Stomach (tissue), 9 donors: Measurements from ENCODE around the gene MTMR11. TPM values are rescaled to one million over a fixed set of nuclear protein-coding genes. Genes with fewer than 3 reads are reported as not detected.
"Not testable (repeated sequence)": the region's sequence is repeated elsewhere in the genome, so short reads cannot be mapped to it uniquely, and the experiment has no call there.

ENCODE experiments used
- DNase-seq, 2 donors: peaks; one replicate each; pipeline versions ENCODE4 v3.0.0 to v3.0.0-alpha.2; 2013 to 2019
- H3K27ac ChIP-seq, 5 donors: fragments of 200-600 bp in 4 of 5; sonication (generic) in 4 of 5; one replicate each; pipeline ENCODE4 v1.5.1; 2013 to 2019; ENCODE audit warnings: mild to moderate bottlenecking in 1 of 5, moderate library complexity in 1 of 5
- H3K27me3 ChIP-seq, 3 donors: fragments of 200-600 bp; sonication (generic); one replicate each; pipeline ENCODE4 v1.5.1; 2017 to 2019; ENCODE audit warnings: mixed run types in 1 of 3
- H3K36me3 ChIP-seq, 4 donors: fragments of 200-600 bp; sonication (generic); 1 replicate in 3 of 4; 2 replicates in 1 of 4; pipeline ENCODE4 v1.5.1; 2016 to 2019
- H3K4me1 ChIP-seq, 4 donors: fragments of 200-600 bp; sonication (generic); one replicate each; pipeline ENCODE4 v1.5.1; 2016 to 2019
- H3K4me3 ChIP-seq, 4 donors: fragments of 200-600 bp; sonication (generic) in 3 of 4; one replicate each; pipeline ENCODE4 v1.5.1; 2016 to 2019; ENCODE audit warnings: mild to moderate bottlenecking in 1 of 4
- H3K9me3 ChIP-seq, 4 donors: fragments of 200-600 bp; sonication (generic); one replicate each; pipeline ENCODE4 v1.5.1; 2016 to 2019
- EP300 ChIP-seq: sonication (generic); formaldehyde crosslinking; IDR thresholded peaks from one replicate; pipeline ENCODE4 v1.6.1; 2017; ENCODE audit warnings: antibody characterized with exemption
- POLR2A ChIP-seq, 4 donors: fragments of 450-650 bp; IDR thresholded peaks; one replicate each; pipeline ENCODE4 v1.6.1; 2016; ENCODE audit warnings: antibody characterized with exemption in 4 of 4, control low read depth in 2 of 4, mild to moderate bottlenecking in 1 of 4, moderate library complexity in 1 of 4
- POLR2AphosphoS5 ChIP-seq, 3 donors: sonication (generic); formaldehyde crosslinking; IDR thresholded peaks; one replicate each; pipeline ENCODE4 v1.6.1; 2016; ENCODE audit warnings: antibody characterized with exemption in 3 of 3
- WGBS, 5 donors: extraction: QIAGEN DNeasy Blood & Tissue Kit in 3 of 5; methylation state at CpG; one replicate each; pipeline versions ENCODE4 v1.1.5 to v1.1.7; 2013 to 2018; 5-methylcytosine and 5-hydroxymethylcytosine counted together
- intact Hi-C: fragments of 100-400 bp; cut with DNase I; formaldehyde crosslinking; loops from one replicate; pipeline ENCODE4 v1.15.1; 2023; ENCODE audit warnings: low total_unique reads
- polyA plus RNA-seq, 3 donors: library from polyadenylated mRNA; stranded (reverse); fragments of 200-250 nt; gene quantifications; one replicate each; pipeline ENCODE4 v1.2.3, GENCODE V29; 2013
- total RNA-seq, 5 donors: library from RNA; depleted of rRNA; stranded (reverse); fragments of >200 nt; gene quantifications; one replicate each; pipeline versions ENCODE4 v1.1.0 to v1.2.3, GENCODE V29; 2014 to 2016
- TF ChIP-seq, protein P1 (sequence below), 7 experiments: fragments of 450-650 bp in 4 of 7; fragments of 200-600 bp in 3 of 7; sonication (generic) in 3 of 7; IDR thresholded peaks; one replicate each; pipeline ENCODE4 v1.5.1; 2016 to 2019; ENCODE audit warnings: antibody characterized with exemption in 7 of 7, control low read depth in 2 of 7, mild to moderate bottlenecking in 1 of 7
- donor health status: healthy with polysubstance abuse.
- donor health status: Bipolar disorder and iron deficiency.
- donor health status: healthy.

The MTMR11 gene
- total and polyA plus RNA-seq, 8 donors, result 3.5 to 169 (median 7.8) TPM

DNA sequence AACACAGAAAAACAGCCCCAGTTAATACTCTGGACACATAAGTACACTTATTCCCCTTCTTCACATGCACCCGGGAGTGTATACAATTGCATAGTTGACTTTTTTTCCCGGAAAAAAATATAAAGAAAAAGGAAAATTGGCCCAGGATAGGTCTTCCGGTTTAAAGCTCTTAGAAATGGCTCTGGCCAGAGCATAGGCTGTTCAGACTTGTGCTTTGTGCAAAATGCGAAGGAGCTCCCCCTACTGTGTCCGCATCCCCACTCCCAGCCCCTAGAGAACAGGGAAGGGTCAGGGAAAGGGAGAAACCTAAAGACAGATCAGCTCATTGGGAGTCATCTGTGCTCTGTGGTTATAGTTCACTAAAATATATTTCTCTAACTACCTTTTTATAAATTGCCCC is 5.5 kb upstream of the MTMR11 start:
- Histone ChIP-seq H3K27me3 (no peaks in the 10 kb centered on the region), H3K27ac (peak overlapping the region in 3 of 5 donors; percentile 36 to 88 (median 62)), H3K9me3 (no peaks in the 10 kb centered on the region), H3K4me3 (no peak overlapping the region), H3K36me3 (peaks cover 32 to 43% (median 39%) of the 10 kb centered on the region in 4 donors), H3K4me1 (peaks cover 19 to 54% (median 37%) of the 10 kb centered on the region in 4 donors)
- intact Hi-C loops, result no loop called here
- 34 to 55% (median 40%) methylated on average over 5 of the region's 5 CpGs for WGBS, 5 donors
- DNase-seq, result peak in 1 of 2 donors; percentile 79
- TF ChIP-seq, protein P1, sequence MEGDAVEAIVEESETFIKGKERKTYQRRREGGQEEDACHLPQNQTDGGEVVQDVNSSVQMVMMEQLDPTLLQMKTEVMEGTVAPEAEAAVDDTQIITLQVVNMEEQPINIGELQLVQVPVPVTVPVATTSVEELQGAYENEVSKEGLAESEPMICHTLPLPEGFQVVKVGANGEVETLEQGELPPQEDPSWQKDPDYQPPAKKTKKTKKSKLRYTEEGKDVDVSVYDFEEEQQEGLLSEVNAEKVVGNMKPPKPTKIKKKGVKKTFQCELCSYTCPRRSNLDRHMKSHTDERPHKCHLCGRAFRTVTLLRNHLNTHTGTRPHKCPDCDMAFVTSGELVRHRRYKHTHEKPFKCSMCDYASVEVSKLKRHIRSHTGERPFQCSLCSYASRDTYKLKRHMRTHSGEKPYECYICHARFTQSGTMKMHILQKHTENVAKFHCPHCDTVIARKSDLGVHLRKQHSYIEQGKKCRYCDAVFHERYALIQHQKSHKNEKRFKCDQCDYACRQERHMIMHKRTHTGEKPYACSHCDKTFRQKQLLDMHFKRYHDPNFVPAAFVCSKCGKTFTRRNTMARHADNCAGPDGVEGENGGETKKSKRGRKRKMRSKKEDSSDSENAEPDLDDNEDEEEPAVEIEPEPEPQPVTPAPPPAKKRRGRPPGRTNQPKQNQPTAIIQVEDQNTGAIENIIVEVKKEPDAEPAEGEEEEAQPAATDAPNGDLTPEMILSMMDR (IDR thresholded peaks at IDR 0.05), result no peak
- TF ChIP-seq POLR2AphosphoS5 (IDR thresholded peaks at IDR 0.05), result peak in 1 of 3 donors; percentile 10

DNA sequence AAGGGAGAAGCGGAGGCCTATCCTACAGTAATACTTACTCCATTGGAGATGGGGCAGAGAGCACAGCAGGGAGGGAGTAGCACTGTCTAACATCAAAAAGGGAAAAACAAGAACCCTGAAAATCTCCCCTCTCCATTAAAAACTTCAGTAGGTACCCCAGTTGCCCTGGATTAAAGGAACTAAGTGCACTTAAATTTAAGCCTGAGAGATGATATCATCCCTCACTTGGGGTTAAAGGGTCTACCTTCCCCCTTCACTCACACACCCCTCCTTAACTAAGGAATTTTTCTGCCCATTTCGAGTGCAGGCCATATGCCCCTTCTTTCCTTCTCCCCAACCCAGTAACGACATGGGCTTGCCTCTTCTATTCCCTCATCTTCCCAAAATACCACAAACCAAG is 3.7 kb upstream of the MTMR11 start:
- 88 to 98% (median 94%) methylated on average over 3 of the region's 3 CpGs for WGBS, 5 donors
- DNase-seq, result no peak
- Histone ChIP-seq H3K9me3 (no peaks in the 10 kb centered on the region), H3K4me1 (peaks cover 31 to 71% (median 54%) of the 10 kb centered on the region in 4 donors), H3K4me3 (no peak overlapping the region), H3K27me3 (no peaks in the 10 kb centered on the region), H3K36me3 (peaks cover 16 to 25% (median 21%) of the 10 kb centered on the region in 4 donors), H3K27ac (peak overlapping the region in 4 of 5 donors; percentile 84 to 88 (median 86))
- intact Hi-C loops, result no loop called here
- TF ChIP-seq POLR2AphosphoS5 (IDR thresholded peaks at IDR 0.05), result no peak
- no peak for TF ChIP-seq POLR2A (IDR thresholded peaks at IDR 0.05)
- no peak for TF ChIP-seq EP300
- TF ChIP-seq, protein P1 (IDR thresholded peaks at IDR 0.05), result no peak

DNA sequence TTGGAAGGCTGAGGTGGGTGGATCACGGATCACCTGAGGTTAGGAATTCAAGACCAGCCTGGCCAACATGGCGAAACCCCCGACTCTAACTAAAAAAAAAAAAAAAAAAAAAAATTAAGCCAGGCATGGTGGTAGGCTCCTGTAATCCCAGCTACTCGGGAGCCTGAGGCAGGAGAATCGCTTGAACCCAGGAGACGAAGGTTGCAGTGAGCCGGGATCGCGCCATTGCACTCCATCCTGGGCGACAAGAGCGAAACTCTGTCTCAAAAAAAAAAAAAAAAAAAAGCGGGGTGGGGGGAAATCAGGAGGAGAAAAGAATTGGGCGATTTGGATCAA is 2.0 kb upstream of the MTMR11 start:
- DNase-seq, H3K36me3 ChIP-seq, H3K9me3 ChIP-seq, intact Hi-C loops, H3K27me3 ChIP-seq: not testable (repeated sequence)
- WGBS, 5 donors, result 18 to 43% (median 38%) methylated on average over 12 to 13 of the region's 13 CpGs
- peak overlapping the region; percentile 7 to 36 (median 20) for H3K4me3 ChIP-seq
- H3K4me1 ChIP-seq, result peaks cover 32 to 73% (median 55%) of the 10 kb centered on the region in 4 donors
- peak overlapping the region; percentile 81 to 88 (median 85) for H3K27ac ChIP-seq

DNA sequence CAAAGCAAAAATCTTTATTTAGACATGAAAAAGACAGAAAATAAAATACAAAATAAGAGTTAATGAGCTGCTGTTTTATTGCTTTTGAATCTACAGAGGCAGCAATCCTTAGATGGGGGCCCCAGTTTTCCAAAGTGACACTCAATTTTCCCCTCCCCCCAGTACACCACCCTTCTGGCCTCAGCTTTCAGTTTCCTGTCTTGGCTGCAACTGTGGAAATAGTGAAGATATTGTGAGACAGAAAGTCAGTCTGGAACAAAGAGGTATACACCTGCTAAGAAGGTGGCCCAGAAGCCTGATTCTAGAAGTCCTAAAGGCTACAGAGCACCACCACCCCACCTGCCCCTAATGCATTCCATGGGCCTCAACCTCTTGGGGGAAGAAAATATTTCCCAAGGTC is 1.1 kb upstream of the MTMR11 start:
- Histone ChIP-seq H3K27ac (peak overlapping the region; percentile 57 to 88 (median 84)), H3K9me3 (no peaks in the 10 kb centered on the region), H3K27me3 (no peaks in the 10 kb centered on the region), H3K36me3 (peaks cover 0 to 8% (median 3%) of the 10 kb centered on the region in 4 donors), H3K4me3 (no peak overlapping the region), H3K4me1 (peaks cover 32 to 72% (median 55%) of the 10 kb centered on the region in 4 donors)
- peak in 1 of 2 donors; percentile 51 for DNase-seq
- TF ChIP-seq POLR2A (IDR thresholded peaks at IDR 0.05) (no peak), POLR2AphosphoS5 (IDR thresholded peaks at IDR 0.05) (no peak), EP300 (no peak)
- TF ChIP-seq, protein P1 (IDR thresholded peaks at IDR 0.05), result no peak
- intact Hi-C loops, result no loop called here

DNA sequence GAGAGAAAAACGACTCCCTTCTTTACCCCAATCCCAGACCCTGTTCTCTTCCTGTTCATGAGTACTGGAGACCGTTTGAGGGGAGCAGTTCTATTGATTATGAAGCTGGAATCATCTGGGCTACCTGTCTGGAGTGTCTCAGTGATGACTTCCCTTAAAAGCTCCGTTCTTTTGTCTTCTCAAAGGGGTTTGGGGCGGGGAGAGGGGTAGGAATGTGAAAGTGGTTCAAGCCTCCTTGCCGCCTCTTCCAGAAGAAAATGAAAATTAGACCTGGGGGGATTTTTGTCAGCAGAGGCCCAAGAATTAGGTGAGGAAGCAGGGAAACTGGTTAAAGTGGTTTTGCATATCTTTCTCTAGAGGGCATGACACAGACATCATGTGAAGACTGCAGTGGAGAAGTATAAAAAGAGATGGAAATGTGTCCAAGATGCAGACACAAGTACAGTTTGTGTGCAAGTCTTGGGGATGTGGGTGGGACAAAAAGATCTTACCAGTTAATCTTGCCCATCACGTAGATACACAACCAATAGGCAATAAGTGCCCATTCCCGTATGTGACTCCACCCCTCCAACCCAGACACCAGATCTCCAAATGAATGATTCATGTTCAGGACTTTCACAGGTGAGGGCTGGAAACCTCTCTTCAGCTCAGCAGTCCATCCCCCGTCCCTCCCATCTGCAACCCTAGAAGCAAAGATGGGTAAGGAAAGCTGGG is 470 bp upstream of the MTMR11 start:
- 13 to 22% (median 14%) methylated on average over 8 of the region's 8 CpGs for WGBS, 5 donors
- peak in 1 of 2 donors; percentile 63 for DNase-seq

More for the DNA sequence above, 470 bp upstream of the MTMR11 start:
- Histone ChIP-seq H3K36me3 (peaks cover 0 to 10% (median 7%) of the 10 kb centered on the region in 4 donors), H3K4me3 (peak overlapping the region; percentile 45 to 58 (median 52)), H3K9me3 (no peaks in the 10 kb centered on the region), H3K4me1 (peaks cover 32 to 66% (median 52%) of the 10 kb centered on the region in 4 donors), H3K27me3 (no peaks in the 10 kb centered on the region), H3K27ac (peak overlapping the region; percentile 57 to 88 (median 84))
- intact Hi-C loops, result no loop called here
- no peak for TF ChIP-seq POLR2A (IDR thresholded peaks at IDR 0.05)
- peak in 2 of 3 donors; percentile 58 to 85 for TF ChIP-seq POLR2AphosphoS5 (IDR thresholded peaks at IDR 0.05)
